Dedifferentiated amniotic fluid mesenchymal stem cell (primary cell): Measurements from ENCODE around the gene MBD5.
"Not testable (repeated sequence)": the region's sequence is repeated elsewhere in the genome, so short reads cannot be mapped to it uniquely, and the experiment has no call there.

ENCODE experiments used
- DNase-seq: peaks from one replicate; pipeline ENCODE4 v3.0.0-alpha.2; 2016; ENCODE audit errors: extremely low spot score

The MBD5 gene

DNA sequence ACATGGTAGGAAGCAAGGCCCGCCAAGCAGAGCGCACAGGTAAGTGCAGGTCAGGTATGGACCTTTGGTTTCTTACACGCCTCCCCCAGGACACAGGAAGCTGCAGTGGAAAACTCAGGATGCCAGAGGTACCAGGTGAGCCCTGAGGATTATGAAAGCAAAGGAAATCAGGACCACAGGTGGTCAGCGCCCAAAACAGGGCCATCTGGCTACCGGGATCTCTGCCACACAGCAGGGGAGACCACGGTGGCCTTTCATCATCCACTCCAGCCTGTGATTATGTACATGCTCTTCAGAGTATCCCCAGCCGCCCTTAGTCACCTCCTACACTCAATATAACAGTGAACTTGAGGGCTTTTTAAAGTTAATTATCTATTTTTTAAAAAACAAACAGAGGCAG lies 498.1 kb downstream of the MBD5 start:
- DNase-seq = no peak

DNA sequence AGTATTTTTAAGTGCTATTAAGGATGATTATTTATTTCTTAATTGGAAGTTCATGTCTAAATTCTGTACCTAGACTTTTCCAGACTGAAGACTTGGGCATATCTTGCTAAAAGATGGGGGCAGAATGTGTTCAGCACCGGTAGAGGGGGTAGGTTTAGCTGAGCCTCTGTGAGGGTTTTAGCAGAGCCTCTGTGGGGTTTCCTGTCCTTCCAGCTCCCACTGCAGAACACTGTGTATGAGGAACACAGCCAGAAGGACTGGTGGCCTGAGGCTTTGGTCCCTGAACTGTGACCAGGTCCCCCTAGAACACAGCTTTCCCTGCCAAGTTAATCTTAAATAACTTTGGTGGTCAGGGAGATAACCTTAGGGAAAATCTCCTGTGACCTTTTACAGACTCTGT lies 500.3 kb downstream of the MBD5 start:
- no peak for DNase-seq

DNA sequence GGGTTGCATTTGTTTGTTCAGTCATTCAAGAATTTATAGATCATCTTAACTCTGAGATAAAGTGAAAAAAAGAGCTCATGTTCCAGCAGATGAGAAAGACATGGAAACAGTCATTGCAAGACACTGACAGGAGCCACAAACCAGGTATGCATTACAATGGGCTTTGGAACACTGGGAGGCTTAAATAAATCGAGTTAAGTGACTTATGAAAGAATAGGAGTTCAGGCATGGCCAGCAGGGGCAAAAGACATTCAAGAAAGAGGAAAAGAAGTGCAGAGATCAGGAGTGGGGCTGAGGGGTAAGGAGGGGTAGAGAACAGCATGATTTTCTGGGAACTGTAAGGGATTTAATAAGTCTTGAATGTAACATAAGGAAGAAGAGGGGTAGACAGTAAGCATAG lies 502.4 kb downstream of the MBD5 start:
- DNase-seq = no peak

DNA sequence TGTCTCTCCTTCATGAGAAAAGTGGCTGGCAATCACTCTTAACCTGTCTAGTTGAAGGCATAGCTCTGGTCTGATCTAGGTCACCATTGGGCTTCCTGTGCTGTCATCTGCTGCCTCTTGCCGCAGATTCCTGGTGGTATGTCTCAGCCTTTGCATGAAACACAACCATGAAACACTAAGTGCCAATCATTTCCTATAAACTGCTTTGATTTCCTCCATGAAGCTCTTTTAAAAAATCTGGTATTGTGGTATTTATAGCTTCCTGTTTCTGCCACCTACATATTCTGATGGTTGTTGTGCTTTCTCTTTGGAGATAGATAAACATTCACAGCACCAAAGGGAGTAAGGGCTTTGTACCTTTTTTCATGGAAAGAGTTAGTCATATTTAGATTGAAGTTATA lies 503.6 kb downstream of the MBD5 start:
- no peak for DNase-seq

DNA sequence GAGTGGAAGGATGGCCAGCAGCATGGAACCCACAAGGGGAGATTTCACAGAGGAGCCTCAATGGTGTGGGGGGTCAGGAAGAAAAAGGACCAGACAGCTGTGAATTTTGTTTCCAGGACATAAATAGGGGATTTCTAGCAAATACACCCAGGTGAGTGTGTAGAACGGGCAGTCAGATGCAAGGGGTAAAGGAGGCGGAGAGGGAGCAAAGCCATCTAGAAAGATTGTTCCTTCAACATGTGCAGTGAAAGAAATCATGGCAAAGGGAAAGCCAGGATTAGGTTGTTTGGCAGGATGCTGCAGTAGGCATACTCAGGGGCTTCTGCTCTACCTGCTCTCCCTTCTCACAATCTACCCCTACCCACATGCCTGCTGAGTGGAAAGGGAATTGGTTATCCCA lies 504.2 kb downstream of the MBD5 start:
- no peak for DNase-seq

DNA sequence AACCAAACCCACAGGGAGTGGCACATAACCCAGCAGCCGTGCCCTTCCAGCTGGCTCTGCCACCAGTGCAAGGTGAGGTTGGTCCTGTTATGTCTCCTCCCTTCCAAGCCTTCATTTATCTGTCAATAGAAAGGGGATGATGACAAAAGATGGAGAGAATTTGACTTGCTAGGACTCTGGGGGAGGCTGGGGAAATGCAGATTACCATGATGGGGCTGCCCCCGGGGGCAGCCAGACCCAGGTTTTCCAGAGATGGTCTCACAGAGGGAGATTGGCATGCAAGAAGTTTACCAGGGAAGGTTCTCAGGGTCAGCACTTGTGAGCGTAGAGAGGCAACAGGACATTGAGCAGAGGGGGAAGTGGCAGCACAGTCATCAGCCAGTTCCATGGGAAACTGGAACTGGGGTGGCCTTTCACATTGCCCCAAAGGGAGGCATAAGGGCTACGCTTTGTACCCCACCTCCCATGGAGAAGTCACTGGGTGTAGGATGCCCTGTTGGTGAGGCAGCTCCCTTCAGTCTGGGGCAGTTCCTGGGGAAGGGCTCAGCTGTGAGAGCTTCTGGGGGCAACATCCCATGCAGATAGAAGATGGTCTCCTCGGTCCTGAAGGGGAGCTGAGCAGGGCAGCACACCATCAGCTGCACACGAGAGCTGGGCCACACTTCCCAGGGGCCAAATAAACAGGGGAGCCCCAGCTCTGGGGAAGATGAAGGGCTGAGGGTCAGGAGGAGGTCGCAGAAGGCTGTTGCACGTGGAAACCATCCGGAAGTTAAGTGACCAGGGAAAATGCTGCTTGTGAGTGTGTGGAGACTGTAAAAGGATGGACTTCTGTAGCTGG lies 505.8 kb downstream of the MBD5 start:
- no peak for DNase-seq

DNA sequence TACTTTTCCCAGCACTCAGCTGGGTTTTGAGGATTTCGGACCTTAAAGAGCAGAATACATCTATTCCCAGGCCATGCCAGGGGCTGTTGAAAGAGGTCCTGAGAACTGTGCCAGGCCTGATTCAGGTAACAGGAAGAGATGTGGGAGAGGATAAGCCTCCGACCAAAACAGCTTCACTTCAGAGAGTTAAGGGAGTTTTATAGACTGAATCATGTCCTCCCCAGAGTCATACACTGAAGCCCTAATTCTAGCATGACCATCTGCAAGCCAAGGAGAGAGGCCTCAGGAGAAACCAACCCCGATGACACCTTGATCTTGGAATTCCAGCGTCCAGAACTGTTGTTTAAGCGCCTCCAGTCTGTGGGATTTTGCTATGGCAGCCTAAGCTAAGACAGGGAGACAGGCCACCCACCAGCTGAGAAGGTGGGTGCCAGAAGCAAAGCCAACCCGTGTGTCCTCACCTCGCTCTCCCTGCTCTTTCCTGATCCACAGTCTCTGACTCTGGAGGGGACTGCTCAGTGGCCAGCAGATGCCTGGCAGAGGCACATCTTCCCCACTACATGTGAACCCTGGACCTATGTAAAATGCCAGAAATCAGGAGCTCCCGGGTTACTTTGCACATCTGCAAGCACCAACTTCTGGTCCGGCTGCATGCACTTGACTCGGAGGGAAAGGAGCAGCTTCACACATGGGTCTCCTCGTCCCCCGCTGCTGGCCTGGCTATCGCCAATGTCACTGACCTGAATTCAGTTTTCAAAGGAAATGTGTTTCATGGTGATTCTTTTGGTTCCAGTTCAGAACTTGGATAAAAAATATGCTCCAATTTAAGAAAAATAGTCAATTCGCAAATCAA lies 506.8 kb downstream of the MBD5 start:
- no peak for DNase-seq

DNA sequence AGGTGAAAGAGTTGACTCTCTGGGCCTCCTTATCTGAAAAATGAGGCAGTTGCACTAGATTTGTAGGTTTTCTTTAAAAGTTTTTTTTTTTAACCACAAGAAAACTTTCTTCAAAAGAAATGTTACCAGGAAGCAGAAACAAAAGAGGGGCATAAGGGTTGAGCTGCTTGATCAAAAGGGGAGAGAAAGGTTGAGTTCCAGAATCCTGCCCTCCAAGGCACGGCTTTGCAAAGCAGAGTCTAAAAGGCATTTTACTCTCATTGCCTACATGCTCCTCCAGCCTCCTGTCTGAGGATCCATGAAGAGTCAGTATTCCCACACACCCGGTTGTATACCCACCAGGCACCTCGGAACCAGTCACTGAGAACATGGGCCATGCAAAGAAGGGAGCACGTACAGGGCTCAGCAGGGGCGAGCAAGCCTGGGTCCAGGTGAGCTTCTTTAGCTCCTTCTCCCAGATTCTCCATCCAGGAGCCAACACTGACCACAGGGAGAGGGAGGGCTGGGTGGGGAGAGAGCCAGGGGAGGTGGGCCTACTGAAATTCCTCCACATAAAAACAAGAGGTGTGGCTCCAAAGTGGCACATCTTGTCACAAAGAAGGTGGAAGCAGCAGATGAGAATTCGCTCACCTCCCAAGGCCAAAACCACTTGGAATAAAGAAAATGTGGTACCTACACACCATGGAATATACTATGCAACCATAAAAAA lies 507.6 kb downstream of the MBD5 start:
- no peak for DNase-seq

DNA sequence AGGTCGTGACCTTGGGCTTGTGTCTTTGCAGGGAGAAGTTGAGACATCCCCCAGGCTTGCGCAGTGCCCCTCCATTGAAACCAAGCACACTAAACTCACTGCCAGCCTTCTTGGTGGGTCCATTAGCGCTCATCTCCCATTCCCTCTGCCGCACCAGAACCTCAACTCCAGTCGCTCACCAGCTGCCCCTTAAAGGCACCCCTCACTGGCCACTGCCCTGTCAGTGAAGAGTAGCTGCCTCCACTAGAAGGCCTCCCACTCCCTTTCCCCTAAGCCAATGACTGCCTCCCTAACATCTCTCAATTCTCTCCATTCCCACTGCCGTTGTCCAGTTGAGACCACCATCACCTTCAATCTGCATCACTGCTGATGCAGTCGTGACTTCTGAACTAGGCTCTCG lies 508.9 kb downstream of the MBD5 start:
- DNase-seq = no peak

DNA sequence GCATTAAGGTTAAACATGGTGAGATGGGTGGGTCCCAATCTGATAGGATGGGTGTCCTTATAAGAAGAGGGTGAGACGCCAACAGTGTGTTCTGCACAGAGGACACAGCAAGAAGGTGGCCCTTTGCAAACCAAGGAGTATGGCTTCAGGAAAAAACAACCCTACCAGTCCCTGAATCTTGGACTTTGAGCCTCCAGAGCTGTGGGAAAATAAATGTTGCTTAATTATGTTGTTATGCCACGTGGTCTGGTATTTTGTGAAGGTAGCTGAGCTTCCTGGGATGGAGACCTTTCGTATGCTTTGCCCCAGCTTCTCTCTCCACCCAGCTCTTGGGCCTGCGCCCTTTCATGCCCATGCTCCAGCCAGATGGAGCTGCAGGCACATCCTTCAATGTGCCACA lies 509.5 kb downstream of the MBD5 start:
- no peak for DNase-seq

DNA sequence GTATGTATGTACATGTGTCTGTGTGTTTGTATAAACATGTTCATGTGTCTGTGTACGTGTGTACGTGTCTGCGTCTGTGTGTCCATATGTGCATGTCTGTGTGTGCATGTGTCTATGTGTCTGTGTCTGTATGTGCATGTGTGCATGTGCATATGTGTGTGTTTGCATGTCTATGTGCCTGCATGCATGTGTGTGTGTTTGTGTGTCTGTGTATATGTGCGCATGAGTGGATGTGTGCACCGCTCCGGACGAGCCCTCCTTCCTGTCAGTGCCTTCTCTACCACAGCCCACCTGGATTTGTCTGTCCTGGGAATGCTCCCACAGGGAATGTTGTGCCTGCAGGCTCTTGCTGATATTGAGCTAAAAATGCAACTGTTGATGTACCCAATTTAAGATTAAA lies 510.3 kb downstream of the MBD5 start:
- DNase-seq = no peak

DNA sequence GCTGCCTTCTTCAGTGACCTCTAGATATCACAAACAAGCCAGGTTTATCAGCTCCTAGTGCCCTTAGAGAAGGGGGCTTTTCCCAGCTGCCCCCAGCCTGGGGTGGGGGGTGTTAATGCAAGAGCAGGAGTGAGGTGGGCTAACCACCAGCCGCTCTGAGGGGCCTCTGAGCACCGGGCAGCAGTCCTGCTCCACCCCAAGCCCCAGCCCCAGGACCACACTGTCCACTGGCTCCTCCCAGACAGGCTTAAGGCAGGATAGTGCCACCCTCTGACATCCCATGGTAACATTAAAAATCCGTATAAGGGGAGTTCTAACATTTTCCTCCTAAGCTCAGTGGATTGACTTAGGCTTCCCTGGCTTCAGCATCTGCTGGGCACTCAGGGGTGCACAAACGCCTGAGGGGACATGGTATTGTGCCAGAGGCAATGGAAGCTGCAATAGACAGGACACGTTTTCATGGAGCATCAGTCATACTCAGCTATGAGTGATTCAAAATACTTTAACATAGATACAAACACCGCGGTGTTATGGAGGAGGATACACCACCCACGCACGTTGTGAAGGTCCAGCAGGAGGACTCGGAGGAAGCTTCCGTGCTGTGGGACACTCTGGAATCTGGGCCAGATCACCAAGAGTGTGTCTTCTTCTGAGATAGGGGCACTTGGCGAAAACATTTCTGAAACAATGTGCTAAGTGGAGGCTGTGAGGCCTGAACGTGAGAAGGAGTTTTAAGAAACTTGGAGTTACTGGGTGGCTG lies 511.0 kb downstream of the MBD5 start:
- no peak for DNase-seq

DNA sequence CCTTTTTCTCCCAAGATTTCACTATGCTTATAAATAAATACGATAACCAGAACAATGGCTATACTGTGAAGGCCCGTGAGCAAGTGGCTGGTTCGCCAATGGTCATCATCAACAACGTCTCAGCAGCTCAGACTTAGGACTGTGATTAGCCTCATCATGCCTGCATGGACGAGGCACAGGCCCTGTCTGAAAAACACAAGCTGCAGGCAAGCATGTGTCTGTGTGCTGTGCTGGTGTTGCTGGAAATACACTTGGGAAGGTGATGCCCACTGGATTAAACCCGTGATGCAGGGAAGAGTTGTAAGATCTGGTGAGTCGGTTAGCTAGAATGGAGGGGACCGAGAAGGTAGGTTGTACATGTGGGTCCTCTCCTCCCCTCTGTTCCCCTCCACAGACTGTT lies 512.1 kb downstream of the MBD5 start:
- DNase-seq = no peak

DNA sequence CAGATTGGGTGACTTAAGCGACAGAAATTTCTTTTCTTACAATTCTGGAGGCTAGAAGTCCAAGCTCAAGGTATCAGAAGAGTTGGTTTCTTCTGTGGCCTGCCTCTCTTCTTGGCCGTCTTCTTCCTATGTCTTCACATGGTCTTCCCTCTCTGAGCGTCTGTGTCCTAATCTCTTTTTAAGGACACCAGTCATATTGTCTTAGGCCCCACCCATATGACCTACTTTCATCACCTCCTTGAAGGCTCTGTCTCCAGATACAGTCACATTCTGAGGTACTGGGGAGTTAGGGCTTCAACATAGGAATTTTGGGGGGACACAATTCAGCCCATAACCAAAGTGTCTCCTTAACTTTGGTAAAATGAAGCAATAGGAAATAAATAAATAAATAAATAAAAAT lies 512.8 kb downstream of the MBD5 start:
- DNase-seq = no peak

DNA sequence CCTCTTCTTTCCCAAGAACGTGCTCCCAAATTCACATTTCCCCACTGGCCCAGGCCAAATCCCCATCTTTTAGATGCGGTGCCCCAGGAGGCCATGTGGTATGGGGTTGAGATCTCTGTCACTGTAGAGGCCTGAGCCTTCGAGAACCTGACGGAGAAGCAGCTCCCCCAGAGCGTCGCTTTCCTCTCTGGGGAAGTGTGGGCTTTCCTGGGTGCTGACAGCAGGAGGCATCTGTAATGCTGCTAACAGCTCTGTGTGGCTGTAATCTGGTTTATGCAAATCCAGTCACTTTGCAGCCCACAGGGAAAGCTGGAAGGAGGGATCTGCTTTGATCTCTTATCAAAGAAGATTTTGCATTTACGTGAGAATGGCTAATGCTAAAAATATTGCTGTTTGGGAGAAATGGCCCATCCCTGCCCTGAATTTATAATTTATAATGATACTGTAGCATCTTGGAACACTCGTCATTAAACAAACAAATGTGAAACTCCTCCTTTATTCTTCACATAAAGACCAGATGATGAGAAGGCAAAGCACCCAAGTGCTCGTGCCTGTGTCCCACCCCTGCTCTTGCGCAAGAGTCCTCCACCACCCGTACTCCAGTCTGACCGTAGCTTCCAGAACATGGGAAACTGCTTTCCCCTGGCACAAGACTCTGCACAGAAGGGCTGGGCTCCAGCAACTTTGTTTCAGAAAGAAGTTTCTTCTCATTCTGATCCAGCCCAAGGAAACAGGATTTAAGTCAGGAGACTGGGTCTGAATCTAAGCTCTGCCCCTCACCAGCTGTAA lies 513.7 kb downstream of the MBD5 start:
- no peak for DNase-seq

DNA sequence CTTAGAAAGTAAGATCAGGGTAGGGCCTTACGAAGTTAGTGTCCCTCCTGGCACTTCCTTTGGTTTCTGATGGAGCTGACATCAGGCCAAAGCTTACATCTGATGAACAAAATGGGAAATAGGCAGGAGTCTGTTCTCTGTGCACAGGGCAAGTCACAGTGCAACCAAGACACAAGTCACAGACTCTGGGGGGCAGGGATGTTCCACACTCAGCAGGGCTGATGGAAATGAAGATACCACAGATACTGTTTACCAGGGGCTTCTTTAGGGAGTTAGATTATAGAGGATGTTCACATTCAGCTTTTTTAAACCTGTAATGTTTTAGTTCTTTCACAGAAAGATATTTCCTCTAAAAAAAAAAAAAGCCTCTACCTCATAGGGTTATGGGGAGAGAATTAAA lies 517.5 kb downstream of the MBD5 start:
- DNase-seq = no peak

DNA sequence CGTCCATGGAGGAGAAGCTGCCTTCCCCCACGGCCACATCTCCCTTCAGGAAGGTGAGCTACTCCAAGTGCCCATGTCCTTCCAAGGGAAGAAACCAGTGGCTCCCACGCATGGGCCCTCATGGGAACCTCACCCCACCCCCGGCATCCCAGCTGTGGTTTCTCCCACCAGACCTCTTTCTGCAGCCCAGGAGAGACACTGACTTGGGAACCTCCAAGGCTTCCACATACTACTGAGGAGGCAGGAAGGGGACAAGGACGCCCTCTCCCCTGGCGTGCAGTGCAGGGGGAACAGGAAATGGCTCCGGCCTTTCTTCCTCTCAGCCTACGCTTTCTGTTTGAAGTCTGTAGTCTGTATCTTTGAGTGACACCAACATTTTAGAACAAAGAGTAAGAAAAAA lies 519.1 kb downstream of the MBD5 start:
- DNase-seq = no peak

DNA sequence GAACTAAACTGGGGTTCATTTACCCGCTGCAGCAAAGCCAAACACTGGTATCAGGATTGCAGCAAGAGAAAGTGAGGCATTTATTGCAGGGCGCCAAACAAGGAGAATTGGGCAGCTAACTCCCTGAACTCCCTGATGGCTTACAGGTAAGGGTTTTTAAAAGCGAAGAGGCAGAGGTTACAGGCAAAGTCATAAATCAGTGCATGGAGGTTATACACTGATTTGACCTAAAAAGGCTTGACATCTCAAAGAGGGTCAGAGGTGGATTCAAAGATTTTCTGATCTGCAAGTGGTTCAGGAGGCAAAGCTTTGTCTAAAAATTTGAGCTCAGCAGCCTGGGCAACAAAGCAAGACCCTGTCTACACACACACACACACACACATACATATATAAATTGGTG lies 520.9 kb downstream of the MBD5 start:
- no peak for DNase-seq

DNA sequence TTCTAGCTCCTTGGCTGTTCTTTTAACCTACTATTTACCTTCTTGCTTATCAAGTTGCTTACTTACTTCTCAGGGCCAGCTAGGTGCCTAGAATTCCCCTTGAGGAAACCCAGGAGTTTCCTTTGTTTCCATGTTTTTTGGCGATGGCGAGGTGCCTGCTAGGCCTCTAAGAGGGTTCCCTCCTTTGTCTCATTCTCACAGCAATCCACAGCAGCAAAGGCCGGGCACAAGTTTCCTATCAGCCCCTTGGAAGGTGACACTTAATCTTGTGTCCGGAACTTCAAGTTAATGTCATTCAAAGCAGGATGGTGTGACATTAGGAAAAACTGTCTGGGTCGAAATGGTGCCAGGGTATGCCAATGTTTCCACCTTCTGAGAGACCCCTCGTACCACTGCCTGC lies 521.7 kb downstream of the MBD5 start:
- DNase-seq = no peak

DNA sequence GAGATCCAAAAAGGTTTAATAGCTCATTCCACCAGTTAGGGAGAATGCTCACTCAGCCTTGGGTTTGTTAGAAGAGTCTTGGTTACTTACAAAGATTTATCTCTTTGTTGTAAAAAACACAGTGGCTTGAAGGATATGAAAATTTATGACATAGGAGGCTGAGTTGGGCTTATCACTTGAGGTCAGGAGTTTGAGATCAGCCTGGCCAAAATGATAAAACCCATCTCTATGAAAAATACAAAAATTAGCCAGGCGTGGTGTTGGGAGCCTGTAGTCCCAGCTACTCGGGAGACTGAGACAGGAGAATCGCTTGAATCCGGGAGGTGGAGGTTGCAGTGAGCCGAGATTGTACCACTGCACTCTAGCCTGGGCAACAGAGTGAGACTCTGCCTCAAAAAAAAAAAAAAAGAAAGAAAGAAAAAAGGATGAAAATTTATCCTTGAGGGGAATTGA lies 522.2 kb downstream of the MBD5 start:
- DNase-seq = not testable (repeated sequence)
